ENCODE results near the gene RAMP2.
A peak's percentile ranks its signal among the peaks of the same experiment; 100 is the strongest.

The RAMP2 gene

DNA sequence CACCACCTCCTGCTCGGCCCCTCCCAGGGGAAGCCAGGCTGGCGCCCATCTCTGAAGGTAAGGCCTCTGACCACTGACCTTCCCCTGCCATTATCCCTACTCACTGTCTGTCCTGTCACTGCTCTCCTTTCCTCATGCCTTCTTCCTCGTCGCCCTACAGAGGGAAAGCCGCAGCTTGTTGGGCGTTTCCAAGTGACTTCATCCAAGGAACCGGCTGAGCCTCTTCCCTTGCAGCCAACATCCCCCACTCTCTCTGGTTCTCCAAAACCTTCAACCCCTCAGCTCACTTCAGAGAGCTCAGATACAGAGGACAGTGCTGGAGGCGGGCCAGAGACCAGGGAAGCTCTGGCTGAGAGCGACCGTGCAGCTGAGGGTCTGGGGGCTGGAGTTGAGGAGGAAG lies 34.4 kb downstream of the RAMP2 start:
- DNase-seq = no peak

DNA sequence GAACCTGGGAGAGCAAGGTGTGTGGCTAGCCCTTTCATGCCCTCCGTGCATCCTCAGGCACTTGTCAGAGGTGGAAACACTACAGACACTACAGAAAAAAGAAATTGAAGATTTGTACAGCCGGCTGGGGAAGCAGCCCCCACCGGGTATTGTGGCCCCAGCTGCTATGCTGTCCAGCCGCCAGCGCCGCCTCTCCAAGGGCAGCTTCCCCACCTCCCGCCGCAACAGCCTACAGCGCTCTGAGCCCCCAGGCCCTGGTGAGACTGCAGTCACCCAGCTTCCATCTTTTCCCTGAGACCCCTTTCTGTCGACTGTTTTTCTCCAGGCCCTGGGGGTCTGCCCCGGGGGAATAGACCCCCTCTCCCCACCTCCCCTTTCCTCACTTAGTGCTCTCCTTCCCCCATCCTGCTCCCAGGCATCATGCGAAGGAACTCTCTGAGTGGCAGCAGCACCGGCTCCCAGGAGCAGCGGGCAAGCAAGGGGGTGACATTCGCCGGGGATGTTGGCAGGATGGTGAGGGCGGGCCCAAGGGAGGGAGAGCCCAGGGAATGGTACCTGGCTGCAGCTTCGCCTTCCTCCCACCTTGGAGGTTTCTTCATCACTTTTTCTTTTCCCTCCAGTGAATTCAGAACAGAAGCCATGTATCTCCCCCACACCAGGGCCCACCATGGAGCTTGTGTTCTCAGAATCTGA lies 35.2 kb downstream of the RAMP2 start:
- DNase-seq = no peak

DNA sequence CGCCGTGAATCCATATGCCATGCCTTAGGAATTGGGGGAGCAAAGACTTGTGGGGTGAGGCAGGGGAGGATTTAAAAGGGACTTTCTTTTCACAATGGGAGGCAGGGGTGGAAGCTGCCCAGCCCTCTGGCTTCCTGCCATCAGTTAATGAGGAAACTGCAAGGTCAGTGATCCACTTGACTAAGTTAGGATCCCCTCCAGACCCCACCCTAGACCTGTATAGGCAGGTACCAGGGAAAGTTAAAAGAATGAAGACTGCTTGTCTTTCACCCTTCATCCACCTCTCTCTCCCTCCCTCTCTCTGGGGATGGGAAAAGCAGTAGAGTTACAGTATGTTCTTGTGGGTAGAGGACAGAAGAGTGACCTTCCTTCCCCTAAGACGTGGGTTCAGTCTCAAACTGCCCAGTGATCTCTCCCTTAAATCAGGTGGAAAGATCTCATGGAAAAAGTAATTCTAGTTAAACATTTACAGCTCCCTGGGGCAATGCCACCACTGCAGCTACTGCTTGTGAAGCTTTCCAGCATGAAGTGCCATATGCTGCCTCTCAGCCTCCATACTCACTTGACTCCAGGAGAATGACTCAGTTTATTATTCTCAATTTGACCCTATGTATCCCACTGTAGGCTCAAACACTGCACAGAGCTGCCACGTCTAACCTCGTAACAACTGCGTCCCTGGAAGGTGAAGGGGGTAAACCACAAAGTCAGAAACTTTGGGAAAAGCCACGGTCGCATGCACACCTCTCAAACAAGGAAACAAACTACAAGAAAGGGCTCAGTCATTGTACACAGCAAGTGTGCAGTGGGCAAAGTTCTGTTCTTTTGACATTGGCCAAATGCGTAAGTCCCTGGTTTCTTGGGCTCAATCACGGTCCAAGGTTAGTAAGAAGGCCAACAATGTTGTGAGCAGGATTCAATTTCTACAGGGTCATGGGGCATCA lies 36.3 kb downstream of the RAMP2 start:
- DNase-seq = no peak

DNA sequence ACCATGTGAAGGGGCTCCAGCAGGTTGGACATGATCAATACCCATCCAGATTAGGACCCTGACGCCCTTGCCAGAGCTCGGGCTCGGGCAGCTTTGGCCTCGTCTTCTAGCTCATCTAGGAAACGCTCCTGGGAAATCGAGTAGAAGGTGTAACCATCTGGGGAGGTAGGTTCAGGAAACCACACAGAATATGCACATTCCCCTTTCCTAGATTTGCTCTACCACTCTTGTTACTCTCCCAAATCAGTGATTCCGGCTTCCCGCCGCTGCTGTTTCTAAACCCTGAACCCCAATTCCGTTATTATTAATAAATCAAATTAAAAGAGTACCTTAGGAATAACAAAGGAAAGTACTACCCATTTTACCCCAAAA lies 37.0 kb downstream of the RAMP2 start:
- DNase-seq = no peak

DNA sequence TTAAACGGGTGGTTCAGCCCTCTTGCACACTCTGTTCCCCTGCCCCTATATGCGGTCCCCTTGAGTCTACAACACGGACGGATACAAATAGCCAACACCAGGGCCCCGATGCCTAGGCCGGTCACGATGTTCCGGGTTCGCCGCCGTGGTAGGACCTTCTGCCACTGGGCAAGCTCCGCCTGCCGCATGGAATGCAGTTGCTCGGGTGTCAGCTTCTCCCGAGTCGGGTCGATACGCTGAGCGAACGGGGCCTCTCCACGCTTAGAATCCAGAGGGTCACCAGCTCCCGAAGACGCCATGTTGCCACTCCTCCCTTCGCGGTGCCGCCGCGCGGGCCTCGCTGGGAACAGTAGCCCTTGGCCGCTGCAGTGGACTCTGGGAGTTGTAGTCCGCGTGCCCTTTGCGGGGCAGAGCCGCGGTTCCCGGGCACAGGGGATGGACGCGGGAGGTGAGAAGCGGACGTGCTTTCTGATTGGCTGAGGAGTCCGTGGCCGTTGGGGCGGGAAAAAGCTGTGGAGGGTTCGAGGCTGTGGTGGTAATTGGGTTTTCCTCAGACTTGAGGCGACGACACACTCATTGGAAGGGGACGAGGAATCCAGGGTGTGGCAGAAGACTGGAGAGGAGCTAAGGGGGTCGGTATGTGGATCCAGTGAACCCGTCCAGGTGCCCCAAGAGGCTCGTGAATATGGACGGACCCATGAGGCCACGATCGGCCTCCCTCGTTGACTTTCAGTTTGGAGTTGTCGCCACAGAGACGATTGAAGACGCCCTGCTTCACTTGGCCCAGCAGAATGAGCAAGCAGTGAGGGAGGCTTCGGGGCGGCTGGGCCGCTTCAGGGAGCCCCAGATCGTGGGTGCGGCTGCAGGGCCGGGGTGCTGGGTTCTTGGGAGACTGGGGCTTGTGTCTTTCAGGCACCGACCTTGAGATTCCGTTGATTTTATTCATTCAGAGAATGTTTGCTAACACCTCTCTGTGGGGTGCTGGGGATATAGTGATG lies 37.7 kb downstream of the RAMP2 start, which contains the start of the genes CNTD1 and COA3:
Gene CNTD1 (plus strand): TSS at position 479 of the 998 bp plus-strand sequence. CDS start 207 bp downstream, at position 686.
Gene COA3 (minus strand): TSS at position 322 of the 998 bp plus-strand sequence. CDS start 23 bp downstream, at position 299.
- peak; percentile 43 for DNase-seq

DNA sequence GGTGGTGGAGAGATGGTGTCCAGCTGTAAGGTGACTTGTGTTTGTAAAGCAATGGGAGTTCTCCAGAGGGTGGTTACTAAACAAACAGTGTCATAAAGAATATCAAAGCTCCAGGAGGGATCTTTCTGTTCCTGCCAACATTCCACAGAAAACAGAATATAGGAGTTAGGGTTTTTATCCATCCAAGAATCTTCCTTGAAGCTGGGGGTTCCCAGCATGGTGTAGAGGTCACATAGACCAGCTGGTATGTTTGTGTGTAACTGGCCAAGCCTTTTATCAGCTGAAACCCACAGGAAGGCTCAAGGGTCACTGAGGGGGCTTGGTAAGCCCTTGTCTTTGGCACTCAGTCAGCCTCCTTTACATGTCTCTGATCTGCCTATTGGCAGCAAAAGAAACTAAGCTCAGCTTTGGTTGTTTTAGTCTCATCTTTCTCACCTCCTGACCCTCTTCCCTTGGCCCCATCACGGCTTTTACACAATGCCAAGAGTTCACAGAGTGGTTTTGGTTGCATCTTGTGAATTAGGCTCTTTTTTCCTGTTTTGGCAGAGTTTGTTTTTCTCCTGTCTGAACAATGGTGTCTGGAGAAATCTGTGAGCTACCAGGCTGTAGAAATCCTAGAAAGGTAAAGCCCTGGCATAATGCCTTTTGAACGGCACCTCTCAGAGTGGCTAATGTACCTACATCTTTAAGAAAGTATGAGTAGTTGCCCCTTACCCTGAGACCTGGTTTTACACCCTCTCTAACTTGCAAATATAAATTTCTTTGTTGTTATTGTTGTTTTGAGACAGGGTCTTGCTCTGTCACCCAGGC lies 42.3 kb downstream of the RAMP2 start:
- DNase-seq = no peak

DNA sequence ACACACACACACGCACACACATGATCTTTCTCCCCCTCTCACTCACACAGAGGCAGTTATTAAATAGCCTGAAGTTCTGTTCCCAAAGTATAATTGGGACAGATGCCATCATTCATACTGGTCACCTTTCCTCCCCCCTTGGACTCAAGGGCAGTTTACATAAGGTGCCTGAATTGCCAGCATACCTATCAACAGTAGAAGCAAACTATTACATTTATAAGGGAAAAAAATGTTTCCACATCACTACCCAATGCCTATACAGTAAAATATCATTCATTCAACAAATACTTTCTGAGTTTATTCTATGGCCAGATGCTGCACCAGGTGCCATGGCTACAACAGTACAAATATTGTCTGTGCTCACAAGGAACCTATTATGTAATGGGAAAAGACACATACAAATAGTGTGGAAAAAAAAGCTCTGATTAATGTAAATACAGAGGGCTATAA lies 43.9 kb downstream of the RAMP2 start:
- DNase-seq = no peak

DNA sequence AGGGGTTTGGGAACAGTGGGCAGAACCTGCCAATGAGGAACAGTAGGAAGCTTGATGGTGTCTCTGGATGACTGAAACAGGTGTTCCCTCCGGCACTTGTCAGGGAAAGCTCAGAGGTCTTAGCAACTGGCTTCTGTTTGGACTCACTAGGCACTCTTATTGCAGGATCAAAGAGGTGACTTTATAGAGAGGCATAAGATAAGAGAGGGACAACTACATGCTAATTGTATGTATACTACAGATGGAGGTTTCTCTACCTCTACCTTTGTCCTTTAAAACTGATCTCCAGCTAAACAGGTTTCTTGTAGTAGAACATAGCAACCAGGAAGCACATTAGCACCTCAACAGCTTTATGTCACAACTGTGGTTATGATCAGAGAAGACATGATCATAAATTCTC lies 45.2 kb downstream of the RAMP2 start:
- no peak for DNase-seq

DNA sequence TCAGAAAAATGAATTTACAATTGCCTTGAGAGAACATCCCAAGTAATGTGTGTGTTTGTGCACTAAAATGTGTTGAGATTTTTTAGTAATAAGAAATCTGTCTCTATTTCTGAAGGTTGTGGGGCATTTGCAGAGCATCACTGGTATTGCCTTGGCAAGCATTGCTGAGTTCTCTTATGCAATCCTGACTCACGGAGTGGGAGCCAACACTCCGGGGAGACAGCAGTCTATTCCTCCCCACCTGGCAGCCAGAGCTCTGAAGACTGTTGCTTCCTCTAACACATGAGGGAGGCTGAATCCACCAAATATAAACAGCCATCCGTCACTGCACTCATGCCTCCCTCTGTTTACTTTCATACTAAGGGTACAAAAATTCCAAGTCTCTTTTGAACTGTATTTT lies 48.2 kb downstream of the RAMP2 start:
- no peak for DNase-seq

Measured in cortex of kidney (tissue), 1 donor.